ENCODE data around the gene SMAGP.
A peak's percentile ranks its signal among the peaks of the same experiment; 100 is the strongest.
"Not testable (repeated sequence)": the region's sequence is repeated elsewhere in the genome, so short reads cannot be mapped to it uniquely, and the experiment has no call there.

- not testable (repeated sequence) for TF ChIP-seq REST (IDR thresholded peaks at IDR 0.05; ENCODE audit: insufficient replicate concordance, low read depth); POLR2AphosphoS5 (IDR thresholded peaks at IDR 0.05; ENCODE audit: low read depth); GABPA (IDR thresholded peaks at IDR 0.05; ENCODE audit: low read depth)
- TF ChIP-seq CTCF (IDR thresholded peaks at IDR 0.05; ENCODE audit: insufficient read depth, low read length): peak; percentile 14
- TF ChIP-seq SPI1 (IDR thresholded peaks at IDR 0.05; ENCODE audit: borderline replicate concordance, low read depth): peak; percentile 19; the same call in 1 of the 2 replicates
Observed at GRCh38 chr12:51291603-51292513, 21.6 kb upstream of the SMAGP start.

All from HL-60 (cell line).